Measurements from ENCODE around the gene TRIM17.

- TF ChIP-seq, protein P1, sequence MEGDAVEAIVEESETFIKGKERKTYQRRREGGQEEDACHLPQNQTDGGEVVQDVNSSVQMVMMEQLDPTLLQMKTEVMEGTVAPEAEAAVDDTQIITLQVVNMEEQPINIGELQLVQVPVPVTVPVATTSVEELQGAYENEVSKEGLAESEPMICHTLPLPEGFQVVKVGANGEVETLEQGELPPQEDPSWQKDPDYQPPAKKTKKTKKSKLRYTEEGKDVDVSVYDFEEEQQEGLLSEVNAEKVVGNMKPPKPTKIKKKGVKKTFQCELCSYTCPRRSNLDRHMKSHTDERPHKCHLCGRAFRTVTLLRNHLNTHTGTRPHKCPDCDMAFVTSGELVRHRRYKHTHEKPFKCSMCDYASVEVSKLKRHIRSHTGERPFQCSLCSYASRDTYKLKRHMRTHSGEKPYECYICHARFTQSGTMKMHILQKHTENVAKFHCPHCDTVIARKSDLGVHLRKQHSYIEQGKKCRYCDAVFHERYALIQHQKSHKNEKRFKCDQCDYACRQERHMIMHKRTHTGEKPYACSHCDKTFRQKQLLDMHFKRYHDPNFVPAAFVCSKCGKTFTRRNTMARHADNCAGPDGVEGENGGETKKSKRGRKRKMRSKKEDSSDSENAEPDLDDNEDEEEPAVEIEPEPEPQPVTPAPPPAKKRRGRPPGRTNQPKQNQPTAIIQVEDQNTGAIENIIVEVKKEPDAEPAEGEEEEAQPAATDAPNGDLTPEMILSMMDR (IDR thresholded peaks at IDR 0.05) = no peak
- TF ChIP-seq POLR2A (IDR thresholded peaks at IDR 0.05) (no peak), POLR2AphosphoS5 (IDR thresholded peaks at IDR 0.05) (no peak)
These were observed 7.5 kb downstream of the TRIM17 start for GRCh38 chr1:228408869-228409805.
